A549 (cell line): ENCODE data around the gene CIAO2B. TPM values are rescaled to one million over a fixed set of nuclear protein-coding genes. Genes with fewer than 3 reads are reported as not detected.
"Not testable (repeated sequence)": the region's sequence is repeated elsewhere in the genome, so short reads cannot be mapped to it uniquely, and the experiment has no call there.

ENCODE experiments used
- ATAC-seq, 2 experiments: fragments of 200-7000 bp in 1 of 2; fragments of >200 bp in 1 of 2; cut with Nextera tagmentation in 1 of 2; cut with Tn5 transposase in 1 of 2; 3 replicates each; pipeline versions ENCODE4 v1.8.0 to v1.9.1; 2018 to 2020; ENCODE audit warnings: mild to moderate bottlenecking in 1 of 2, moderate library complexity in 1 of 2
- CTCF ChIA-PET: fragments of 300-600 bp; sonication (Branson Sonifier 250); formaldehyde crosslinking; extraction: SDS; loops from one replicate; lab custom pipeline; 2021; ENCODE audit warnings: antibody characterized with exemption, inconsistent platforms; lab: Yijun Ruan, JAX
- POLR2A ChIA-PET: fragments of 350-600 bp; formaldehyde crosslinking; extraction: SDS; loops from one replicate; lab custom pipeline; 2021; ENCODE audit warnings: antibody characterized with exemption, inconsistent platforms; lab: Yijun Ruan, JAX
- DNase-seq, 2 experiments: peaks; one replicate each; pipeline versions ENCODE4 v3.0.0 to v3.0.0-alpha.2; 2011 to 2016; ENCODE audit warnings: low read depth in 1 of 2, low spot score in 1 of 2
- FAIRE-seq: peaks from 2 replicates; lab custom pipeline; 2011; peaks lifted over from hg19 to GRCh38; lab: Jason Lieb, UNC
- H3K27ac ChIP-seq, 2 experiments: fragments of >200 bp; sonication (Bioruptor Twin); formaldehyde crosslinking; 3 replicates each; pipeline ENCODE4 v1.5.1; 2016 to 2017
- H3K4me1 ChIP-seq: fragments of >200 bp; sonication (Bioruptor Twin); formaldehyde crosslinking; 3 replicates; pipeline ENCODE4 v1.6.1; 2016
- H3K4me2 ChIP-seq: fragments of >200 bp; sonication (Bioruptor Twin); formaldehyde crosslinking; 3 replicates; pipeline ENCODE4 v1.6.1; 2016
- H3K4me3 ChIP-seq: fragments of >200 bp; sonication (Bioruptor Twin); formaldehyde crosslinking; 3 replicates; pipeline ENCODE4 v1.5.1; 2016
- H3K9me3 ChIP-seq: fragments of >200 bp; sonication (Bioruptor Twin); formaldehyde crosslinking; 3 replicates; pipeline ENCODE4 v1.6.1; 2016
- CBX2 ChIP-seq: fragments of 200-600 bp; sonication (generic); IDR thresholded peaks from 2 replicates; pipeline ENCODE4 v1.6.1; 2016; ENCODE audit warnings: low read depth, mild to moderate bottlenecking, borderline replicate concordance
- CEBPB ChIP-seq, 2 experiments: fragments of >200 bp in 1 of 2; sonication (Bioruptor Twin) in 1 of 2; formaldehyde crosslinking in 1 of 2; IDR thresholded peaks; 2 replicates each; pipeline ENCODE4 v1.6.1; 2012 to 2016
- CHD2 ChIP-seq: fragments of 150-350 bp; IDR thresholded peaks from 2 replicates; pipeline ENCODE4 v1.6.1; 2014; ENCODE audit warnings: low read length; ENCODE audit not compliant: partially characterized antibody
- EHMT2 ChIP-seq: fragments of 200-600 bp; sonication (generic); IDR thresholded peaks from 2 replicates; pipeline ENCODE4 v1.6.1; 2016; ENCODE audit warnings: antibody characterized with exemption, low read depth, mild to moderate bottlenecking, moderate library complexity
- GATA3 ChIP-seq: IDR thresholded peaks from 2 replicates; pipeline ENCODE4 v1.6.1; 2012; ENCODE audit warnings: borderline replicate concordance
- KDM1A ChIP-seq: fragments of 200-600 bp; sonication (generic); IDR thresholded peaks from 2 replicates; pipeline ENCODE4 v1.6.1; 2016; ENCODE audit warnings: low read depth, mild to moderate bottlenecking
- NFE2L2 ChIP-seq: fragments of 150-350 bp; conservative IDR thresholded peaks from 2 replicates; pipeline ENCODE4 v1.6.1; 2014; ENCODE audit warnings: low read length
- PBX3 ChIP-seq: IDR thresholded peaks from 2 replicates; pipeline ENCODE4 v1.6.1; 2012
- USF2 ChIP-seq: fragments of 450-650 bp; IDR thresholded peaks from 2 replicates; pipeline ENCODE4 v1.6.1; 2014; ENCODE audit warnings: antibody characterized with exemption
- WGBS: methylation state at CpG from one replicate; pipeline ENCODE4 v1.1.6; 2017; ENCODE audit errors: missing lambda C conversion rate; 5-methylcytosine and 5-hydroxymethylcytosine counted together
- polyA plus RNA-seq, 4 experiments: library from polyadenylated mRNA; depleted of rRNA in 3 of 4; stranded (reverse); fragments of >200 nt; fragmentation: RNase III in 1 of 4; extraction: RNeasy Plus Mini Kit Qiagen cat#74134 plus additional on column Dnase treatment in 1 of 4; gene quantifications; 2 replicates in 3 of 4; 3 replicates in 1 of 4; pipeline ENCODE4 v1.2.3, GENCODE V29; 2011 to 2017
- TF ChIP-seq, protein P1 (sequence below): IDR thresholded peaks from 2 replicates; pipeline ENCODE4 v1.6.1; 2012
- TF ChIP-seq, protein P2 (sequence below): fragments of 150-350 bp; IDR thresholded peaks from 2 replicates; pipeline ENCODE4 v1.6.1; 2014; ENCODE audit warnings: low read depth, mild to moderate bottlenecking, low read length
- TF ChIP-seq, protein P3 (sequence below): fragments of 200-600 bp; sonication (generic); IDR thresholded peaks from 2 replicates; pipeline ENCODE4 v1.6.1; 2016; ENCODE audit warnings: antibody characterized with exemption, mild to moderate bottlenecking, moderate library complexity

CIAO2B gene
- polyA plus RNA-seq, 2 of the 4 experiments (the other 2 are of a cell fraction), result 134 to 140 TPM

DNA sequence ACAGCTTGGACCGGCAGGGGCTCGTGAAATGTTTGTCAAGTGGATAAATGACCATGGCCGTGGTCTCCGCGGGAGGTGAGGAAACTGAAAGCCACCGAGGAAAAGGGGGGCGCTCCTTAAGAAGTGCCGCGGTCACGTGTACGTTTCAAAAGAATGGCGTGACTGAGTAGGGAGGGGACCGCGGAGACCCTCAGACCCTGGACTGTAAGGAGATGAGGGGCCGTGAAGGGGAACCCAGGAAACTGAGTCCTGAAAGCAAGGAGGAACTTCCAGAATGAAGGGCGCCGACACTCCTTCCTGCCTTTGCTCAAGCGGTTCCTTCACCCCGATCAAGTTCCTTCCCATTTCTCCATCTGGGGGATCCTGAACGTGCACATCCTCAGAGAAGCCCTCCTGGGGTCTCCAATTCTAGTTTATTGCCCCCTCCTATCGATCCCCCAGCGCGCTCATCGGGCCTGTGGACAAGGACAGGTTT is 674 bp upstream of the CIAO2B start:
- 0 out of 2 replicates have a peak, but pooled peaks have one; percentile 41 for TF ChIP-seq USF2
- CTCF ChIA-PET, result interaction anchor here (0.8 to 5.4 kb wide), 2 partner anchors 9 to 40 kb away, joined by 3 to 56 read pairs; partner anchors contain the start of gene RRAD
- not testable (repeated sequence) for DNase-seq, FAIRE-seq, H3K9me3 ChIP-seq, ATAC-seq
- POLR2A ChIA-PET, result interaction anchor here (1.2 kb wide), 1 partner anchor 123 kb away, joined by 3 read pairs; no protein-coding TSS in a partner anchor
- Histone ChIP-seq H3K4me2 (peak overlapping the region; percentile 99), H3K27ac (peak overlapping the region; percentile 94 to 99), H3K4me3 (peak overlapping the region; percentile 81), H3K4me1 (peaks cover 28% of the 10 kb centered on the region)
- WGBS, result 11% methylated on average over 22 of the region's 24 CpGs

DNA sequence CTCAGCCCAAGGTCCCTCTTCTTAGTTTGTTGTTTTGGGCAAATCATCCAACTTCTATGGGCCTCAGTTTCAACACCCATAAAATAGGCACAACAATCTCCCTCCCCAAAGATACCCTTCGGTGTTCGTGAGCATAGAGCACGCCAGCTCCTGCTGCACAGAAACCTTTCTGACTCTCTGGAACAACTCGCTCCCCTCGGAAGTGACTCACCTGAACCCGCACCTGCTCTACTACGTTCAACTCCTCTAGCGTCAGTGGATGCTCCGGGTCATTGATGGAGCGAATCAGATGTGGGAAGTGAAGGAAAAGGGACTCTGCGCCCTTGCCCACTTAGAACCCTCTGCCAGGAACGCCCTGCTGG is 445 bp downstream of the CIAO2B start:
- Histone ChIP-seq H3K9me3 (no peaks in the 10 kb centered on the region), H3K4me3 (peak overlapping the region; percentile 81), H3K4me2 (peak overlapping the region; percentile 88), H3K27ac (peak overlapping the region; percentile 94 to 99), H3K4me1 (peaks cover 28% of the 10 kb centered on the region)
- TF ChIP-seq KDM1A (0 out of 2 replicates have a peak, but pooled peaks have one; percentile 49), CHD2 (no peak)
- peak in 1 of 2 experiments; percentile 55 for DNase-seq
- no peak for FAIRE-seq
- 0 out of 6 replicates have a peak, but pooled peaks of 1 of the 2 experiments have one; percentile 2 for ATAC-seq
- POLR2A ChIA-PET, result interaction anchor here (1.2 kb wide), 1 partner anchor 122 kb away, joined by 3 read pairs; no protein-coding TSS in a partner anchor
- 0% methylated on average over 10 of the region's 12 CpGs for WGBS
- CTCF ChIA-PET, result interaction anchor here (1.1 to 5.4 kb wide), 2 partner anchors 13 to 39 kb away, joined by 7 to 56 read pairs; no protein-coding TSS in a partner anchor

DNA sequence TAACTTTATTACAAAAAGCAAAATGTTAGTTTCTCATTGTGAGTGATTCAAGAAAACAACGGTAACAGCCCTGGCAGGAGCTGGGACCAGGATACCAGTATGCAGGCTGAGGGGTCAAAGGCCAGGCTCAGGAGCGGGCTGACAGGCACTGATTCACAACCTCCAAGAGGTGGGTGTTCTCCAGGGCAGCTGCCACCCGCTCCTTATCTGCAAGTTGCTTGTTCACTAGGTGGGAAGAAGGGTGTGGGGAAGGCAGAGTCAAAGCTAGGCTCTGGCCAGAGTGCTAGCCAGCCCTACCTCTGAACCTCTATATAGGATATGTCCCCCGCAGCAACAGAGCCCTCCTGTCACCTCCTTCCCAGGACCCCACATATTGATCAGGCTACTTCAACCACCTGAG is 2.1 kb downstream of the CIAO2B start:
- Histone ChIP-seq H3K9me3 (no peaks in the 10 kb centered on the region), H3K4me2 (no peak overlapping the region), H3K4me1 (peaks cover 44% of the 10 kb centered on the region), H3K4me3 (no peak overlapping the region), H3K27ac (no peak overlapping the region)
- POLR2A ChIA-PET, result no interaction called here
- no peak for ATAC-seq
- DNase-seq, result no peak
- FAIRE-seq, result no peak
- TF ChIP-seq EHMT2 (no peak), KDM1A (no peak), CEBPB (IDR thresholded peaks at IDR 0.05) (no peak), PBX3 (no peak), CBX2 (no peak), GATA3 (no peak), NFE2L2 (no peak)
- TF ChIP-seq, protein P1, sequence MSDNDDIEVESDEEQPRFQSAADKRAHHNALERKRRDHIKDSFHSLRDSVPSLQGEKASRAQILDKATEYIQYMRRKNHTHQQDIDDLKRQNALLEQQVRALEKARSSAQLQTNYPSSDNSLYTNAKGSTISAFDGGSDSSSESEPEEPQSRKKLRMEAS, result no peak
- TF ChIP-seq, protein P2, sequence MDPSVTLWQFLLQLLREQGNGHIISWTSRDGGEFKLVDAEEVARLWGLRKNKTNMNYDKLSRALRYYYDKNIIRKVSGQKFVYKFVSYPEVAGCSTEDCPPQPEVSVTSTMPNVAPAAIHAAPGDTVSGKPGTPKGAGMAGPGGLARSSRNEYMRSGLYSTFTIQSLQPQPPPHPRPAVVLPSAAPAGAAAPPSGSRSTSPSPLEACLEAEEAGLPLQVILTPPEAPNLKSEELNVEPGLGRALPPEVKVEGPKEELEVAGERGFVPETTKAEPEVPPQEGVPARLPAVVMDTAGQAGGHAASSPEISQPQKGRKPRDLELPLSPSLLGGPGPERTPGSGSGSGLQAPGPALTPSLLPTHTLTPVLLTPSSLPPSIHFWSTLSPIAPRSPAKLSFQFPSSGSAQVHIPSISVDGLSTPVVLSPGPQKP, result no peak
- TF ChIP-seq, protein P3, sequence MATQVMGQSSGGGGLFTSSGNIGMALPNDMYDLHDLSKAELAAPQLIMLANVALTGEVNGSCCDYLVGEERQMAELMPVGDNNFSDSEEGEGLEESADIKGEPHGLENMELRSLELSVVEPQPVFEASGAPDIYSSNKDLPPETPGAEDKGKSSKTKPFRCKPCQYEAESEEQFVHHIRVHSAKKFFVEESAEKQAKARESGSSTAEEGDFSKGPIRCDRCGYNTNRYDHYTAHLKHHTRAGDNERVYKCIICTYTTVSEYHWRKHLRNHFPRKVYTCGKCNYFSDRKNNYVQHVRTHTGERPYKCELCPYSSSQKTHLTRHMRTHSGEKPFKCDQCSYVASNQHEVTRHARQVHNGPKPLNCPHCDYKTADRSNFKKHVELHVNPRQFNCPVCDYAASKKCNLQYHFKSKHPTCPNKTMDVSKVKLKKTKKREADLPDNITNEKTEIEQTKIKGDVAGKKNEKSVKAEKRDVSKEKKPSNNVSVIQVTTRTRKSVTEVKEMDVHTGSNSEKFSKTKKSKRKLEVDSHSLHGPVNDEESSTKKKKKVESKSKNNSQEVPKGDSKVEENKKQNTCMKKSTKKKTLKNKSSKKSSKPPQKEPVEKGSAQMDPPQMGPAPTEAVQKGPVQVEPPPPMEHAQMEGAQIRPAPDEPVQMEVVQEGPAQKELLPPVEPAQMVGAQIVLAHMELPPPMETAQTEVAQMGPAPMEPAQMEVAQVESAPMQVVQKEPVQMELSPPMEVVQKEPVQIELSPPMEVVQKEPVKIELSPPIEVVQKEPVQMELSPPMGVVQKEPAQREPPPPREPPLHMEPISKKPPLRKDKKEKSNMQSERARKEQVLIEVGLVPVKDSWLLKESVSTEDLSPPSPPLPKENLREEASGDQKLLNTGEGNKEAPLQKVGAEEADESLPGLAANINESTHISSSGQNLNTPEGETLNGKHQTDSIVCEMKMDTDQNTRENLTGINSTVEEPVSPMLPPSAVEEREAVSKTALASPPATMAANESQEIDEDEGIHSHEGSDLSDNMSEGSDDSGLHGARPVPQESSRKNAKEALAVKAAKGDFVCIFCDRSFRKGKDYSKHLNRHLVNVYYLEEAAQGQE, result no peak
- CTCF ChIA-PET, result interaction anchor here (0.6 to 5.4 kb wide), 4 partner anchors 12 to 420 kb away, joined by 3 to 56 read pairs (median 6); no protein-coding TSS in a partner anchor
- WGBS, result 92% methylated on average over 4 of the region's 4 CpGs
